ENCODE measurements around the gene ADARB2.

GRCh38 chr10:1356349-1356748 is 381.0 kb downstream of the ADARB2 start:
- no peak for TF ChIP-seq CTCF (IDR thresholded peaks at IDR 0.05)
- no peak for TF ChIP-seq POLR2A (IDR thresholded peaks at IDR 0.05)
